Tibial artery (tissue), 4 donors: Measurements from ENCODE around the gene RHOV.
A peak's percentile ranks its signal among the peaks of the same experiment; 100 is the strongest.

ENCODE experiments used
- DNase-seq, 2 donors: peaks; one replicate each; pipeline ENCODE4 v3.0.0-alpha.2; 2019
- H3K27ac ChIP-seq, 2 donors: fragments of 200-600 bp; sonication (generic) in 1 of 2; 1 replicate in 1 of 2; 2 replicates in 1 of 2; pipeline ENCODE4 v1.5.1; 2018 to 2019; ENCODE audit warnings: mild to moderate bottlenecking in 1 of 2
- H3K27me3 ChIP-seq, 2 donors: fragments of 200-600 bp; sonication (generic) in 1 of 2; one replicate each; pipeline versions ENCODE4 v1.5.1 to v1.6.0; 2016 to 2019
- H3K36me3 ChIP-seq, 3 donors: fragments of 200-600 bp; sonication (generic) in 2 of 3; one replicate each; pipeline ENCODE4 v1.5.1; 2016 to 2019; ENCODE audit warnings: mild to moderate bottlenecking in 2 of 3
- H3K4me1 ChIP-seq, 4 donors: fragments of 200-600 bp; sonication (generic) in 2 of 4; 1 replicate in 3 of 4; 2 replicates in 1 of 4; pipeline ENCODE4 v1.5.1; 2016 to 2019
- H3K4me3 ChIP-seq, 2 donors: fragments of 200-600 bp; sonication (generic) in 1 of 2; 1 replicate in 1 of 2; 2 replicates in 1 of 2; pipeline ENCODE4 v1.5.1; 2018 to 2019; ENCODE audit warnings: mild to moderate bottlenecking in 2 of 2
- H3K9me3 ChIP-seq, 3 donors: fragments of 200-600 bp; sonication (generic) in 1 of 3; one replicate each; pipeline ENCODE4 v1.5.1; 2016 to 2019
- CTCF ChIP-seq, 2 experiments: fragments of 200-600 bp in 1 of 2; fragments of 450-650 bp in 1 of 2; IDR thresholded peaks; one replicate each; pipeline ENCODE4 v1.5.1; 2017 to 2019; ENCODE audit warnings: antibody characterized with exemption in 2 of 2, mild to moderate bottlenecking in 1 of 2, moderate library complexity in 1 of 2
- intact Hi-C: fragments of 100-400 bp; cut with DNase I; formaldehyde crosslinking; loops from one replicate; pipeline ENCODE4 v1.15.0; 2023; ENCODE audit warnings: low total_unique reads

The RHOV gene

DNA sequence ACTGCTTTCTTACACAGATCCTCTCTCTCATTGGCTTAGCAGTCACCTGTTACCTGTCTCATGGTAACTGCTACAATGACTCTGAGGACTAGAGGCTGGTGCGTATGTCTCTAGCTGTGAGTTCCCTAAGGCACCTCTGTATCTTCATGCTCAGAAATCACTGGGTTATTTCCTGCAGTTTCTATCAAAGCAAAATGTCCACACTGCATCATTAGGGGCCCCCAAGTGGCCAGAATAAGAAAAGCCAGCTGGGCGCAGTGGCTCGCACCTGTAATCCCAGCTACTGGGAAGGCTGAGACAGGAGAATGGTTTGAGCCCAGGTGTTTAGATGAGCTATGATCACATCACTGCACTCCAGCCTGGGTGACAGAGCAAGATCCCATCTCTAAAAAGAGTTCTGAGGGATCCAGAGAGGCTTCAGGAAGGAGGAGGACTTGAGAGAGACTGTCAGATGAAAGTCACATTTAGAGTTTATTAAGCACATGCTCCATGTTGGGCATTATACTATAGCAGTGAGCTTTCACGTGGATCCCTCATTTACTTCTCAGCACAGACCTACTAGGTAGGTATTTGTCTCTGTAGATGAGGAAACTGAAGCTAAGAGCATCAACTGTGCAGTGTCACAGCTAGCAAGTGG, 17.9 kb upstream of the RHOV start:
- H3K36me3 ChIP-seq: peaks cover 0 to 12% (median 6%) of the 10 kb centered on the region in 3 donors
- H3K27ac ChIP-seq: no peak overlapping the region
- H3K4me3 ChIP-seq: no peak overlapping the region
- H3K4me1 ChIP-seq: peaks cover 0 to 30% (median 18%) of the 10 kb centered on the region in 4 donors
- H3K9me3 ChIP-seq: no peaks in the 10 kb centered on the region
- intact Hi-C loops: loop anchor here (1.0 to 5.0 kb wide), 2 partner anchors 32 to 125 kb away; partner anchors contain the start of gene C15orf62
- no peaks in the 10 kb centered on the region for H3K27me3 ChIP-seq
- no peak for DNase-seq
- peak; percentile 44 to 51 for TF ChIP-seq CTCF (IDR thresholded peaks at IDR 0.05)

DNA sequence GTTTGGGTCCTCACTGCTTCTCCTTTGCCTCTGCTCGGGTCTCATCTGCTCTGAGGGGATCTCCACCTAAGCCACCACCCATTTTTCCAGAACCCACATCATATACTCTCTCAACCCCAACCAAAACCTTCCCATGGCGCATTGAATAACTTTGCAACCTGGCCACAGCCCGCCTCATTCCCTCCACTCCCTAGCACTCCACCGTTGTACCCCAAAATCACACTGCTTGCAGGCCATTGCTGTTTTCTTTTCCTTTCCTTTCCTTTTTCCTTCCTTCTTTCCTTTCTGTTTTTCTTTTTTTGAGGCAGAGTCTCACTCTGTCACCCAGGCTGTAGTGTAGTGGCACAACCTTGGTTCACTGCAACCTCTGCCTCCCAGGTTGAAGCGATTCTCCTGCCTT, 17.1 kb upstream of the RHOV start:
- peaks cover 0 to 24% (median 16%) of the 10 kb centered on the region in 4 donors for H3K4me1 ChIP-seq
- H3K9me3 ChIP-seq: no peaks in the 10 kb centered on the region
- intact Hi-C loops: loop anchor here (5.0 kb wide), 1 partner anchor 124 kb away; the partner anchor contains the start of gene C15orf62
- TF ChIP-seq CTCF (IDR thresholded peaks at IDR 0.05): no peak
- no peak for DNase-seq
- H3K4me3 ChIP-seq: no peak overlapping the region
- no peaks in the 10 kb centered on the region for H3K27me3 ChIP-seq
- H3K27ac ChIP-seq: no peak overlapping the region
- H3K36me3 ChIP-seq: peaks cover 0 to 4% (median 2%) of the 10 kb centered on the region in 3 donors

DNA sequence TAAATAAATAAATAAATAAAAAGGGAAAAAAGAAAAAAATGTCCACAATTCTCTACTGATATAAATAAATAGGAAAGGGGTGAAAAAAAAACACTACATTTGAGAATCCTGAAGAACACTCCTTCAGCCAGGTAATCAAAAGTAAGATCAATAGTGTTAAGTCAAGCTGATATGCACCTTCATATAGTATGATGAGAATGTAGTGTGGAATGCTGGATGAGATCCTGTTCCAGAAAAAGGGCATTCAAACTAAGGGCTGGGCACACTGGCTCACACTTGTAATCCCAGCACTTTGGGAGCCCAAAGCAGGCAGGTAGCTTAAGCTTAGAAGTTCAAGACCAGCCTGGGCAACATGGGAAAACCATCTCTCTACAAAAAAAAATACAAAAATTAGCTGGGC, 15.1 kb upstream of the RHOV start:
- no peak for TF ChIP-seq CTCF (IDR thresholded peaks at IDR 0.05)
- DNase-seq: no peak
- H3K27me3 ChIP-seq: no peaks in the 10 kb centered on the region
- no peaks in the 10 kb centered on the region for H3K9me3 ChIP-seq
- H3K27ac ChIP-seq: no peak overlapping the region
- H3K36me3 ChIP-seq: no peaks in the 10 kb centered on the region
- no peak overlapping the region for H3K4me3 ChIP-seq
- intact Hi-C loops: no loop called here
- peaks cover 0 to 11% (median 5%) of the 10 kb centered on the region in 4 donors for H3K4me1 ChIP-seq

DNA sequence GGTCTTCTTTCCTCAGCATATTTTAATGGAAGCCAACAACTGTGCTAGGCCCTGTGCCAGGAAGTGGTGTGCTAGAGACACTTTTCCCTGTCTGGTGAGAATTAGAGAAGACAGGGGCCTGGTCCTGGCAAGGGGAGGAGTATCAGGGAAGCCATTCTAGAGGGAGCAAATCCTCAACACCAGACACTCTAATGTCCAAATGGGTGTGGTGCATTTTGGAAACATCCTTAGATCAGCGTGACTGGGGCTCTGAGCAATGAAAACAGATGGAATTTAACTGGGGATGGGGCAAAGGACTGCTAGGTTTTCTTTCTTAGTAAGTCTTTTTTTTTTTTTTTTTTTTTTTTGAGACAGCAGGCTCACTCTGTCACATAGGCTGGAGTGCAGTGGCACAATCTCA, 12.6 kb upstream of the RHOV start:
- intact Hi-C loops: no loop called here
- no peak for TF ChIP-seq CTCF (IDR thresholded peaks at IDR 0.05)
- H3K27ac ChIP-seq: no peak overlapping the region
- H3K4me1 ChIP-seq: no peaks in the 10 kb centered on the region
- no peaks in the 10 kb centered on the region for H3K27me3 ChIP-seq
- no peak for DNase-seq
- H3K4me3 ChIP-seq: no peak overlapping the region
- H3K9me3 ChIP-seq: no peaks in the 10 kb centered on the region
- H3K36me3 ChIP-seq: no peaks in the 10 kb centered on the region

DNA sequence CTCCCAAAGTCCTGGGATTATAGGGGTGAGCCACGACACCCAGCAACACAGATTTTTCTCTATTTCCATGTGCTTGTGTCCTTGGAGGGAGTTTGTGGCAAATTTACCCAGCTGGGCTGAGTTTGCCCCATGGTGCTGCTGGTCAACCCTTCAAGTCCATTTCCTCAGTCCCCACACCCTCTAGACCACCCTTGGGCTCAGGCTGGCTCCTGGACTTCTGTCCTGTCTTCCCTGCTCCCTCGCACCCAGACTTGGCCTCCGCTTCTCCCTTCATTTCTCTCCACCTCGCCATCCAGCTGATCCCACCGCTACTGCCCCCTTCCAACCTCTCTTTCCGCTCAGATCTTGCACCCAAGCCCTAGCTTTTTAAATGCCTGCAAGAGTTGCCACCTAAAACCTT, 7.3 kb upstream of the RHOV start:
- intact Hi-C loops: no loop called here
- no peak for DNase-seq

More for the DNA sequence above, 7.3 kb upstream of the RHOV start:
- no peaks in the 10 kb centered on the region for H3K4me1 ChIP-seq
- no peak for TF ChIP-seq CTCF (IDR thresholded peaks at IDR 0.05)
- no peaks in the 10 kb centered on the region for H3K9me3 ChIP-seq
- H3K27me3 ChIP-seq: no peaks in the 10 kb centered on the region
- H3K4me3 ChIP-seq: no peak overlapping the region
- H3K36me3 ChIP-seq: no peaks in the 10 kb centered on the region
- no peak overlapping the region for H3K27ac ChIP-seq
